DMS114 treated with DMSO at 0.1 percent for 48 hours (cell line): ENCODE data around the gene PLOD2.

Experiments used
- DNase-seq: peaks from one replicate; lab custom pipeline; 2025; ENCODE audit not compliant: unreplicated experiment; lab: John Stamatoyannopoulos, UW

The PLOD2 gene

DNA sequence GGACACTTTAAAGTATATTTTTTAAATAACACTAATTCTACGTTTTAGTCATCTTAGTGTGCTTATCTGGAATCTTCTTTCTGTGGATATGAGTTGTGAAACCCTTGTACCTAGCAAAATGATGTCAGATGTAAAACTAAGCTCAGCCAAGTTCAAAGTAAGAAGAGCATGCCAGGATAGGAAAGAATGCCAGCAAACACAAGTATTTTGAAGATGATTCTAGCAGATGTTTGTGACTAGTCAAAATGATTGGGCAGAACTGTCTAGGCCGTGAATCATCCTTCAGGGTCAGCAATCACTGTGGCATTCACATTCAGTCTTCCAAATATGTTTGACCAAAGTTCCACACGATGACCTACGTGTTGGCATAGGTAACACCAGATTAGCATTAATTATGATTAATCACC, 5.4 kb upstream of the PLOD2 start:
- no peak for DNase-seq

DNA sequence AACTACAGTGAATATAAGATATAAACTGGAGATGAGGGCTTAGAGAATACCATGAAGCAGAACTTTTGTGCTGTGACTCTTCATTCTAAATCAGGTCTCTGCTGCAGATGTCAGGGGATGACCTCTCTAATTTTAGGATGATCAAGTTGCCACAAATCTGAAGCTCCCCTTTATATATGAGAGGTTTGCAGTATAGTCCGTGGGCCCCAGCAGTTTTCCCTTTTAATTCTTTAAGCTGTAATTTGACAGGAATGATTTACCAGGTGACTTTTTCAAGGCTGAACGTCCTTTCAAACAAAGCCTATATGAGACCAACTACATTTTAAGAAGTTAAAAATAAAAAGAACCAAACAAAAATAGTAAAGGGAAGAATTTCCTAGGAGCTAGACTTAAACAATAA, 4.9 kb upstream of the PLOD2 start:
- DNase-seq = no peak

DNA sequence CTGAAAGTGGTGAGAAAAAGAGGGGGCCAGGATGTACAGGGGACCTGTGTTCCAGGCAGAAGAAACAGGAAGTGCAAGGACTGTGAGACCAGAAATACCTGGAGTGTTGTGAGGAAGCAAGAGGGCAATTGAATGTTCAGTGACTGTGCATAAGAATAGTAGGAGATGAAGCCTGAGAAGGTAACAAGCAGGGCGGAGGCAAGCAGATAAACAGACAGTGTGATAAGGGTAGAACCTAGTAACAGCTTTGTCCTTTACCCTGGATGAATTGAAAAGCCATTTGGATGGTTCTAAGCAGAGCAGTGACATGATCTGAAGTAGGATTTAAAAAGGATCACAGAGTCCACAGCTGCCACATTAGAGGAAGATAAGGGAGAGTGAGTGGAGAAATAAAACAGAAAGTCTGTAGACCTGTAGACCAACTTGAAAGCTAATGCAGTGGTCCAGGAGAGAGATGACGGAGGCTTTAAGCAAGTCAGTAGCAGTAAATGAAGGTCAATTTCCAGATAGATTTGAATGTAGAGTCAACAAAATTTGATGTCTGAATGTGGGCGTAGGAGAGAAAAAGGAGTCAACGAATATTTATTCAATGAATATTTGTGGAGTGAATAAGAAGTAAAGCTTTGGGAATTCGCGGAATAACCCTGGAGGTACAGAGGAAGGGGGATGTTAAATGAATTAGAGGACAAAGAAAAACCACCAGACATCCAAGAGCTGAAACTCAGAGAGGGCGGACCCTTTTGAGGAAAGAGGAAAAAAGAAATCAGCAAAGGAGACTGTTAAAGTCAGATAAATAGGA, 4.2 kb upstream of the PLOD2 start:
- DNase-seq = no peak

DNA sequence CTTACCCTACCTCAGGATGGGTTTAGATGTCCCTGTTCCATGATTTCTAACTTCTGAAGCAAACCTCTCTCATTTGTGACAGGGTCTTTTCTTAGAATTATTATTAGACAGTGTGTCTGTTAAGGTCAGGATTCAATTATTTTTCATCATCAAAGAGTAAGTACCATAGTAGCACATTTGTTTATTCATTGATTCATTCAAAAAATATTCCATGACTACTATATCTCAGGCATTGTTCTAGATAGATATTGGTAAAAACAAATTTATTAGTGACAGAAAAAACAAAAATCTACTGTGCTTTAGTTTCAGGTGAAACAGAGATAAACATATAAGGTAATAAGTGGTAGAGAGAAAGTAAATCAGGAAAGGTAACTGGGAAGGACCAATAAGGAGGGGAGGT, 3.5 kb upstream of the PLOD2 start:
- no peak for DNase-seq

DNA sequence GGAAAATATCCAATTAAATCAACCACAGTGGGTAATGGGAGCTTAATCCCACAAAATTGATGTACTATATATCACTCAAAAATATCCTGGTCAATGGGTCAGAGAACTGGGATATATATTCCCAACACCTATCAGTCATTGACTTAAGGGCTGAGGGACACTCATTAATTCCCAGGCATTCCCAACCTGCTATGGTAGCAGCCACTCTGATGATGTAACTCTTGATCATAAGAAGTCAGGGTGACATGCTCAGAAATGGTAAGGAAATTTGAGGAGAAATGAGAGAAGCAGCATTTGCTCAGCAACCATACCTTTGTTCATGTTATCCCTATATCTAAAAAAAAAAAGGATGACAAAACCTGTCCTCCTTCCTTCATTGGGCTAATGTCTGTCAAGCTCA, 3.1 kb upstream of the PLOD2 start:
- DNase-seq = no peak

DNA sequence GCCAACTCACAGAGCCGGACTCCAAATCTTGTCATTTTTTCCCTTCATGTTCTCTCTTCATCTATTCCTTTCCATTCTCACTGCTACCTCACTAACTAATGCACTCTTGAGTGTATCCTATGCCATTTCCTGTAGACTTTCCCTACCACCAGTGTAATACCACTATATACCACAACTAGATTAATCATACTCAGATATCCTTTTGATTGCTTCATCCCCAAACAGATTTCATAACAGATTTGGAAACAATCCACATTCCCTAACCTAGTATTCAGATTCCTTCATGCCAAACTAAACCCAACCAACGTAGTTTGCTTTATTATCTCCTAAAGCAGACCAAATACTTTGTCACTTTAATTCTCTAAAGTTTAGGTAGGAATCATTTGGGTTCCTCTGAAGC, 2.6 kb upstream of the PLOD2 start:
- DNase-seq = no peak

DNA sequence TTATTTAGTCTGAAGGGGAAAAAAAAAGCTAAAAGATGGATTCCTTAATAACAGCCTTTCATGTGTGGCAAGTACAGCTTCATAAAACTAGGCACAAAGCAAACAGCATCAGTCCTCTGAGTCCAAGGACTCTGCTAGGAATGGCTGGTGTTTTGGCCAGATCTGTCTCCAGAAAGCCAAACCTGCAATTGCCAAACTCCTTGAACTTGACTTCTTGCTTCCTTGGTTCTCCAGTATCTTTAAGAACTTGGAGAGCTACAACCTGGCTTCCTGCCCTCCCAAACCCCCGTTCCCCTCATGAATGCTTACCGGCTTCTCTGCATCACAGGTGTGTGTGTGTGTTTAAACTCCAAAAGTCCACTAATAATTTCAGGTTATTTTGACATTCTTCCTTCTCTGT, 1.6 kb upstream of the PLOD2 start:
- DNase-seq = no peak

DNA sequence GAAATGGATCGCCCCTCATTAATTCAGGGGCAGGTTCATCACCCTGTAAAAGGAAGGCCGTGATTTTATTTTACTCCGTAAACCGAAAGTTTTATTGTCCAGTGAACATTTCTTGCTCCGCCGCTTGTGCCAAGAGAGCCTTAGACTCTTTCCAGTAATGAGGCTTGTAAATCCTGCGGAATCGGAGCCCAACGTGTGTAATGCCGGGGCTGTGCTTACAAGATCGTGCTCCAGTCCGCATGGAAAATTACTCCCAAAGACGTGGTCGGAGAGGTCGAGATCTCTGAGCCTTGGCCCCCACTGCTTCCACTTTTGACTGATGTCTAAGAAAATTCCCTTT, 649 bp upstream of the PLOD2 start:
- DNase-seq = no peak

DNA sequence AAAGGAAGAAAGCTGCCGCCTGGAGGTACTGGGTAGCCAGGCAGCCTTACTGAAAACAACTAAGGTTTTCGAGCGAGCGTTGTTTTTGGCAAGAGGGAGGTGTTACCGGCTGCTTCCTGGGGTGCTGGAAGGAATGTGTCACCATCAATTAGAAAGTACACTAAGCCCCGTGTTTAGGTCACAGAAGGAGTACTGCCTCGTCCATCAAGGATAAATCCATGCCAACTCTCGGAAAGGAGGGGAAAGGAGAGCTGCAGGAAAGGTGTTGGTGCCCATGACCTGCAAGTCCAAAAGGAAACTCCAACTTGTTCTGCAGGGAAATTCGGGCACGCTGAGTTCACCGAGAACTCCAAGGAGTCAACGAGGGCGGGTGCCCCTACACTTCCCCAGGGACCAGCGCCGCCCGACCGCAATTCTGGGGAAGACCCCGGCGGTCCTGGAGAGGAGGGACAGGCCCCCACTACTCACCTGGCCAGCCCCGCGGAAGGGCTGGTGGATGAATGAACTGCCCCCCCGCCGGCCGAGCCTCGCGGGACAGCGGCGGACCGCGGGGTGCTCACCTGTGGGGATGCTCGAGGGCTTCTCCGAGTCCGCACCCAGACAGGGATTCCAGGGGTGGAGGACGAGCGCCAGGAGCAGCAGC, 542 bp downstream of the PLOD2 start:
- DNase-seq = no peak

DNA sequence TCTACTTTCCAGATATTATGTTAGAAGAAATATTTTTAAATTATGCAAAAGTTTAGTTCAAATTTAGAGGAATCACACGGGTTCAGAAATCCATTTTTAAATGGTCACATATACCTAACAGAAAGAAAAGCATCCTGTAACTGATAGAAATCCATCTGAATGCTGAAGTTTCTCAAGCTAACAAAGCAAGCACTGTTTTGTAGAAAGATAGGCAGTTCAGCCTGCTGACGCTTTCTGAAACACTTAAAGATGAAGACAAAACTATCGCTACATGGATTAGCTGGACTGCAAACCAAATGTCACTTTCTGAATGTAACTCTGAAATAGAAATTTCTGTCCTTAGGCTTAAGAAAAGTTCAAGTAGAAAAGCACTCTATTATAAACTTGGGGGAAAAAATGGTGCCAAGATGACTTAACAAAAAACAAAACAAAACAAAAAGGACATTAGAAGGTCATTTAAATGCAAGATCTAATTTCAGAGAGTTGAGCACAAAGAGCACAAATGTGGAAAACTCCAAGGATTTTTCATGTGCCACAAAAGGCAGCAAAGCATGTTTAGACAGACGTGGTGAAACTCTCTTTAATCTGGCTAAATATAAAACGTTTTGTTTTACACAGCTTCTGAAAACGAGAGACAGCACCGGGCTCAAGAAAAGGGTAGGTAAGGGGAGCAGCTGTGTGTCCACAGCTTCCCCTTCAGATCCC, 1.2 kb downstream of the PLOD2 start:
- no peak for DNase-seq

DNA sequence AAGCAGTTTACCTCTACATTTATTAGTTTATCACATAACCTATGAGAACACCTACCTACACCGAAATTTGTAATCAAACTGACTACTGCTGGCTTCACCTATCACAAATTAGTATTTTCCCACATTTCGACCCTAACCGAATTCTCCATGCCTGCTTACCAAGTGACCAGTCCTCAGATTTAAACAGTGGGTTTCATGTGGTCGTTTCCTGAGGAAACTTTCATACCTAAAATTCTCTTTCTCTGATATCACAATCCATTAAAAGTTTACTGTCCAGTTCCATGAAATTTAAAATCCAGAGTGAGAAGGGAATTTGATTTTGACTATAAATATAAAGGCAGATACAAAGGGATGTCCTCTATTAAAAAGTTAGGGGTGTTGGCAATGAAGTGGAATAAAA, 1.9 kb downstream of the PLOD2 start:
- DNase-seq = no peak

DNA sequence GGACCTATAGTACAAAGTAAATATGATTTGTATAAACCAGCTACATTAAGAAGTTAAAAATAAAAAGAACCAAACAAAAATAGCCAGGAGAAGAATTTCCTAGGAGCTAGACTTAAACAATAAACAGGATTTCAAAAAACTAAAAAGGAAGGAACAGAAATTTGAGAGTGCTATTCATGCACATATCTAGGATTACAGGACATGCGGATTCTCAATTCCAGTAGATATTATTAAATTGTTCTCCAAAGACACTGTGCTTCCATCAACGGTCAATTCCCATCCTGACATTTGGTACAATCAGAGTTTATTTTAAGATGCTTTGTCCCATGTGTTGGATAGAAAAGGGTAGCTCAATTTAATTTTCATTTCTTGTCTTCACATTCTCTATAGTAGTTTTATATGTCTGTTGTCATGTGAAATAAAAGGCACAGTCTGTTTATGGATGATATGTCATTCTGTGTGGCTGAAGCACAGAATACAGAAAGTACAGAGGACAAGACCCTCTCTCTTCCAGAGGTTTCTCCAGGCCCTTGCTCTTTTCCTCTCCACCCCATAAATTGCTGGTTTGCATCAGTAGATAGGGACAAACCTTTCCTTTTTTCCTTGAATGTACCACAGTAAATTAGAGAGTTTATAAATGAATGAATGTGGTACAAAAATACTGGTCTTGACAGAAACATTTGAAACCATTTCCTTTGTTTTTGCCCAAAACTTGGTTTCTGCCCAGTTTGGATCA, 3.5 kb downstream of the PLOD2 start:
- no peak for DNase-seq

DNA sequence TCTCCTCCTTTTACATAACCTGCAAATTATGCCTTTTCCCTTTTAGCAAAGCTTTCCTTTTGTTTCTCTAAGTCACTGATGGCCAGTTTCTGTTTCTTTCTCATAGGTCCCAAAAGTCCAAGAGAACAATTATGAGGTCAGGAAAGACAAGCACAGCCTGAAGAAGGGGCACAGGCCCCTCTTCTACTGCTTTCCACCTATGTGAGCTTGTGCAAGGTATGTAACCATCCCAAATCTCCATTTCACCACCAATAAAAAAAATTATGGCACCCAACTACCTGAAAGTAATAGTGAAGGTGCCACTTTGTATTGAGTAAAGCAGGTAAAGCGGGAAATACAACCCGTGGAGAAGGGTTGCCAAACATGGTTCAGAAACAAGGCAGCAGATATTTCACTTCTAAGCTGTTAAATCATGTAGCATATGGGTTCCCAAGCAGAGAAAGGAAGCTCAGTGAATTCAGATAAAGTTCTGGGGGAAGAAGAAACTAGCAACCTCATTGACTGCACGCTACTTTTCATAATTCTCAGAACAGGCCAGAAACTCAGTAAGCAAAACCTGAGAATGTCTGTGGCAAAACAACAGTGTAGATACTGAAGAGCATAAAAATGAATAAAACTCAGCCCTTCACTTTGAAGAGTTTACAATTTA, 4.2 kb downstream of the PLOD2 start:
- no peak for DNase-seq

DNA sequence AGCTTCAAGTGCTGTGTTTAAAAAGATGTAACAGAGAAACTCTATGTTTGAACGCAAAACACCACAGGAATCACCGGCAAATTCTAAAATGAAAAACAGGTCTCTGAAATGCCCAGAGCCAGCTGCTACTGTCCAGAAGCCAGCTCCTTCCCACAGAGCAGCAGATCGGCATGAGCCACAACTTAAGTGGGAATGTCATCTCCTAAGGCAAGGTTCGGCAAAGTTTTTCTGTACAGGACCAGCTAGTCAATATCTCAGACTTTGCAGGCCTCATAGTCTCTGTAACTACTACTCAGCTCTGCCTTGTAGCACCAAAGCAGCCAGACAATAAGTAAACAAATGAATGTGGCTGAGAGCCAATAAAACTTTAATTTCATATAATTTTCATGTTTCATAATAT, 4.9 kb downstream of the PLOD2 start:
- no peak for DNase-seq

DNA sequence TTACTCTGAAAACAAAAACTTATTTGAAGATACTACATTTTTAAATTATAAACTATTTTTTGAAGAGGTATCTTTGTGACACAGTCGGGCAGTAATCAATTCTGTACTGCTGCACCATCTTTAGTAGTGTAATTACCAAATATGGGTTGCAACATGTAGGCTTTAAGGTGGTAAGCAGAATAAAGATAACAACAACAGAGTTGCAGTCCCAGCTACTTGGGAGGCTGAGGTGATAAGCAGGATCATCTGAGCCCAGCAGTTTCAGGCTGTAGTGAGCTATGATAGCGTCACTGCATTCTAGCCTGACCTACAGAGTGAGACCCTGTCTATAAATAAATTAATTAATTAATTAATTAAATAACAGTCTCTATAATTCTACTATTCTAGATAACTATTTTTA, 6.0 kb downstream of the PLOD2 start:
- no peak for DNase-seq

DNA sequence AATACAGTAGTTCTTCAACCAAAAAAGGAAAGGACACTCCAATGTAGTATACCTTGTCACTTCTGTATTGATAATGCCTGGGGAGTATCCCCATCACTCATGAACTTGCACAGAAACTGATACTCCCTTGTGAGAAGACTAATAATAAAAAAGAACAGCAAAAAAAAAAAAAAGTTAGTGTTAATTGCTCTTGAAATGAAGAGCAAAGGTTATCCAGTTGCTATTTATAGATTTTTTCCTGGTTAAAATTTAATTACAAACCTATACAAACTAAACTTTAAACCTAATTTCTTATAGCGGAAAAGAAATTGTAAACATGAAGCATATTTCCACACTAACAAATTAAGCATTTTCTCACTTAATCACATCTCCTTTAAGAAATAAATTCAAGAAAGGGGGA, 6.7 kb downstream of the PLOD2 start:
- DNase-seq = no peak

DNA sequence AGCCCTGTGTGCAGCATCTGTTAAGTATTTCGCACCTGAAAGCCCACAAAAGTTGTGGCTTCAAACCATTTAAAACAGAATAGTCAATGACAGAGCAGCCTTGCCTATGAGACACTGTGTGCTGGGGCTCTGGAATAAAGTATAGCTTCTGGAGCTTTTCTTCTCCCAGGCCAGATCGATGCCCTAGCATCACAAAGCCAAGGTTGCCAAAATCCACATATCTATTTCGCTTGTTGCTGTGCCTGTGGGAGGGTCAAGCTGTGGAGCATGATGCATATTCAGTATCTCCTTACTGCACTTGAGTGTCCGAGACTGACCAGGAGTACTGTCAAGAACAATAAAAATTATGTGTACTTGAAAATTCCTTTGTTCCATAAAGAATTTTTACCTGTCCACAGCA, 7.6 kb downstream of the PLOD2 start:
- no peak for DNase-seq

DNA sequence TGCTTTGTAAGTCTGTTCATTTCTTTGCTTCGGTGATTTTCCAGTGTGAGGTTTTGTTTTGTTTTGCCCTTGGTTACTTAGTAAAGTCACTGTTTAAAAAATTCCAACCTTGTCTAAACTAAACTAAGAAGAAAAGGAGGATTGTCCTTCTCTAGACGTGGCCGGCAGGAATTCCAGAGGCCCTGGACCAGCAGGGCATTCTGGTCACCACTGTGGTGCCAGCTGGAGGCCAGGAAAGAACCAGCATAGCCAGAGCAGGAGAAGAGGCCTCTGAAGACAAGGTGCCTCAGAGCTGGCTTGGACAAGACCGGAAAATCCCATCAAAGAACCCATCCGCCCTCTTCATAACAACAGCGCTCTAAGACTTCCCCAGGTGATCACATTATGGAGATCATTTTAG, 8.2 kb downstream of the PLOD2 start:
- DNase-seq = no peak

DNA sequence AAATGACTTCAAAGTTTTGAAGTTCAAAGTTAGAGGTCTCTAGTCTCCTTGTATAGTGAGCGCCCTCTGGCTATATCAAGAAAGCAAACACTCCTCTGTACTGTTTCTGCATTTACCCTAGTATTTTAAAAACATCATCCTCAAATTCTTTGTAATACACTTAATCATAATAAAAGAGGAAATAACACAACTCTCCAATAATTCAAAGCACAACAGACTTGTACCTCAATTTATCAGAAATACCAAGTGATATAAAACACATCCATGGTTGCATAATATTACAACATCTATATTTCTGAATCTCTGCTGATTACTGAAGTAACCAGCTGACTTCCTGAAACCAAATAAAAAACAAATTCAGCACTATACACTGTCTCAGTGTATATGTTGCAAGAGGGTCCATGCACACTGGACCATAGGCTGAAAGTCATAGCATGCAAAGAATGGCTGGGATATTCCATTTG, 12.5 kb downstream of the PLOD2 start:
- DNase-seq = no peak

DNA sequence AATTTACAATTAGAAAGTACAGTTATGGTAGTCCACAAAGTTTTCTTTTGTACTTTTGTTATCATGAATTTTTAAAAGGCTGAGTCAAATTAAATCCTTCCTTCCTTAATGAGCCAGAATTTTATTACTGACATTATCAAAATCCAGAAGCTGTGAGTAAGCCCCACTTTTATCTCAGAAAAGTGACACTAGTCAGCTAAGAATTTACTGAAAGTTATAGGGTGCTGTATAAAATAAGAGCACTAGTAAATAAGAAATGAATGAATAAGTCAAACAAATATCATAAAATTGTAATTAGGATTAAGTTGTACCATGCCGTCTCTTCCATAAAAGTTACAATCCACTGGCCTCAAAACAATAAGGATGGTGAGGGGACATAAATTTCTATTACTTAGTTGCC, 15.3 kb downstream of the PLOD2 start:
- DNase-seq = no peak

DNA sequence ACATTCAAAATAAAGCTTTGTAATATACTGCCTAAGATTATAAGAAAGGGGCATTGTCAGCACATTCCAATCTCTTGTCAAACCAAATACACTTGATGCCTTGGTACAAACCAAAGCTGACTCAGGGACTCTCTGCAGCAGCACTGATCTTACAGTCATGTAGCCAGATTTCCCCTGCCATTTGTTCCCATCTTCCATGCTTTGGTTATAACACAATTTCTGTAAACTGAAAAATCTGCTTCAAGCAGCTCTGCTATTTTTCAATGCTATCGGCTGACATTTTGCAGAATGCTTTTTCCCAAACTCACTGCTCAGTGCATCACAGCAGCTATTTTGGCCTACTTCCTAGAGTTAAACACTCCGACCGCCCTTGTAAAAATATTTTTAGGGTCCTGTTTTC, 18.2 kb downstream of the PLOD2 start:
- no peak for DNase-seq
